Stomach (tissue), 4 donors: ENCODE results near the gene PCDHB12.

Source experiments
- CTCF ChIP-seq, 7 experiments: fragments of 450-650 bp in 4 of 7; fragments of 200-600 bp in 3 of 7; sonication (generic) in 3 of 7; IDR thresholded peaks; one replicate each; pipeline ENCODE4 v1.5.1; 2016 to 2019; ENCODE audit warnings: antibody characterized with exemption in 7 of 7, control low read depth in 2 of 7, mild to moderate bottlenecking in 1 of 7
- POLR2AphosphoS5 ChIP-seq, 3 donors: sonication (generic); formaldehyde crosslinking; IDR thresholded peaks; one replicate each; pipeline ENCODE4 v1.6.1; 2016; ENCODE audit warnings: antibody characterized with exemption in 3 of 3

DNA sequence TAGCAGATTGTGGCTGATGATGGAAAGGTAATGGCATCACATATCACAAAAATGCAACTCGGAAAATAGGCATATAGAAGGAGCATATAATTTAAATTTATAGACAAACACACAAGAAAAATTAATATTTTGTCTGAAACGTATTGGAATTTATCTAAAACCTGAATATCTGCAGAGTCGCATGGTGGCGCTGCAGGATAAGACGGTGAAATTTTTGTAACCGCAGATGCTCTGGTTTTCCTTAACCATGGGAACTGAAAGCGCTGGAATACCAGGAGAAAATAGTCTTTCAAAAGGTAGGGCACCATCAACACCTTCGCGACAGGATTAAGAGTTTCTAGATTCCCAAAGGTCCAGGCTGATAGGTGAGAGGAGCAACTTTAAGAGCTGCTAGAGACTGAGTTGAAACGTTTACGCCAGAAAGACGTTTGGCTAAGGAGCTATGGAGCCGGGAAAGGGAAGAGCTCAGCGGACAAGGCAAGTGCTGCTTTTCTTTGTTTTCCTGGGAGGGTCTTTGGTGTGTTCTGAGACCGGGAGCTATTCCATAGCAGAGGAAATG lies 25.7 kb downstream of the PCDHB12 start:
- TF ChIP-seq POLR2AphosphoS5 (IDR thresholded peaks at IDR 0.05) (no peak), CTCF (IDR thresholded peaks at IDR 0.05) (peak in 1 of 7 experiments; percentile 8)
